Stimulated activated CD8-positive, alpha-beta memory T cell treated with anti-CD3 and anti-CD28 coated beads, Interleukin-4, amount 100 ng/mL, for 24 hours (primary cell): ENCODE data around the gene SSH2.
"Not testable (repeated sequence)": the region's sequence is repeated elsewhere in the genome, so short reads cannot be mapped to it uniquely, and the experiment has no call there.

ENCODE experiments used
- DNase-seq: peaks from one replicate; pipeline ENCODE4 v3.0.0-alpha.2; 2020; ENCODE audit warnings: low read depth

The SSH2 gene

GRCh38 chr17:29880031-29880430 is 50.0 kb downstream of the SSH2 start:
- no peak for DNase-seq

GRCh38 chr17:29874931-29875596 is 55.0 kb downstream of the SSH2 start:
- DNase-seq: no peak

- DNase-seq: not testable (repeated sequence)
These were observed 55.7 kb downstream of the SSH2 start for GRCh38 chr17:29874358-29874757.

GRCh38 chr17:29873476-29873875 is 56.6 kb downstream of the SSH2 start:
- no peak for DNase-seq

GRCh38 chr17:29870836-29871465 is 59.1 kb downstream of the SSH2 start:
- no peak for DNase-seq

- no peak for DNase-seq
These were observed 62.3 kb downstream of the SSH2 start for GRCh38 chr17:29867643-29868181.

- DNase-seq: no peak
These were observed 63.2 kb downstream of the SSH2 start for GRCh38 chr17:29866746-29867404.

- no peak for DNase-seq
These were observed 65.4 kb downstream of the SSH2 start for GRCh38 chr17:29864615-29865014.

- not testable (repeated sequence) for DNase-seq
These were observed 65.9 kb downstream of the SSH2 start for GRCh38 chr17:29864123-29864522.

GRCh38 chr17:29862951-29863350 is 67.1 kb downstream of the SSH2 start:
- DNase-seq: no peak

- no peak for DNase-seq
These were observed 67.9 kb downstream of the SSH2 start for GRCh38 chr17:29862127-29862526.

- DNase-seq: not testable (repeated sequence)
These were observed 70.6 kb downstream of the SSH2 start for GRCh38 chr17:29859445-29859844.

- no peak for DNase-seq
These were observed 72.2 kb downstream of the SSH2 start for GRCh38 chr17:29857823-29858222.

- not testable (repeated sequence) for DNase-seq
These were observed 72.9 kb downstream of the SSH2 start for GRCh38 chr17:29857105-29857504.

- DNase-seq: no peak
These were observed 74.3 kb downstream of the SSH2 start for GRCh38 chr17:29855686-29856085.

GRCh38 chr17:29848737-29849136 is 81.3 kb downstream of the SSH2 start:
- DNase-seq: no peak

GRCh38 chr17:29847527-29848400 is 82.3 kb downstream of the SSH2 start:
- no peak for DNase-seq

- no peak for DNase-seq
These were observed 82.9 kb downstream of the SSH2 start for GRCh38 chr17:29847118-29847517.

GRCh38 chr17:29846298-29846697 is 83.7 kb downstream of the SSH2 start:
- DNase-seq: no peak

GRCh38 chr17:29844339-29845048 is 85.5 kb downstream of the SSH2 start:
- no peak for DNase-seq

- no peak for DNase-seq
These were observed 89.1 kb downstream of the SSH2 start for GRCh38 chr17:29840884-29841283.
